ENCODE measurements around the gene GBGT1.

GBGT1 gene

DNA sequence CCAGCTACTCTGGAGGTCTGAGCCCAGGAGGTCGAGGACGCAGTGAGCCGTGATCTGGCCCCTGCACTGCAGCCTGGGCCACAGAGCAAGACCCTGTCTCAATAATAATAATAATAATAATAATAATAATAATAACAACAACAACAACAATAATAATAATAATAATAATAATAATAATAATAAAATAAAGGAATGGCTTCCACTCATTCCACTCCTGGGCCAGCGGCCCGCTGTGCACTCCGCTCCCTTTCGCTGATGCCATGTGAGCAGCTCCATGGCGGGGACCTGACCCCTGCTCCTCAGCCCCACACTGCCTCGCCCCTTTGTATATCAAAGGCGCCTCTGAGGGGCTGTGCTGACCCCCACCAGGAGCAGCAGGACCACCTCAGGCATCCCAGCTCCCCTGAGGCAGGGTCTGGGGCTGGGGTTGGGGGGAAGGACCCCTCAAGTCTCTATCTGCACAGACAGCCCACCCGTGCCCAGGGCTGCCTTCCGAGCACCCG, 20.0 kb downstream of the GBGT1 start:
- DNase-seq (ENCODE audit: low read depth in 3 of 3), result no peak

DNA sequence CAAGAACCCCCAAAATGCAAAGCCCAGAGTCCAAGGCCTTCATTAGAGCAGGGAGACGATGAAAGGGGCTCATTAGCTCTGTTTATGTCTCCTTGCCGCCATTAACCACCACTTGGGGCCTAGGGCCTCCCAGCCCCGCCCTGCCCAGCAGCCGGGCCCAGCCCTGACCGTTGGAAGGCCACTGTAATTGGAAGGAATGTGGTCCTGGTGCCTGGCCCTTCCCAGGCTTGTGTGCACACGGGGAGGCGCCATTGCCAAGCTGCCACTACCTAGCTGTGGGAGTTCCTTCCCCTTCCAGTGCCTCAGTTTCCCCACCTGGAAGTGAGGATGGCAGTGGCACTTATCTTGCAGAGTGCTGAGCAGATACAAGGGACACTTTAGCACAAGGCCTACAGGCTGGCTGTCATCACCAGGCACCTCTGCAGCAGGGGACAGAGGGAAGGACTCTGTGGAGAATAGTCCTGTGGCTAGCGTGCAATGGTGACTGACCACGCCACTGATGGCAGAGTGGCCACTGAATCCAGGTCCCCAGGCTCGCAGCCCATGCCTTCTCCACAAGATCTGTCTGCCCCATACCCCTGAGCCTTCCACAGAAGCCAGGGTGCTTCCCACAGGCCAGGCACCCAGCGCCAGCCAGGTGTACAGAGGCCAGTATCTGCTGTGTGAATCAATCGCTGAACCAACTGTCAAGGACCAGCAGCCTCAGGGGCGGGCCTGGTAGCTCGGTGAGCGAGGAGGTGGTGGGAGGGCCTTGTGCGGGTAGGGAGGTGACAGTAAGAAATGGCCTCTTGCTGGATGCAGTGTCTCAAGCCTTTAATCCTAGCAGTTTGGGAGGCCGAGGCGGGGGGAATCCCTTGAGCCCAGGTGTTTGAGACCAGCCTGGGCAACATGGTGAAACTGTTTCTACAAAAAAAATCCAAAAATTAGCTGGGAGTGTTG, 20.8 kb downstream of the GBGT1 start:
- DNase-seq (ENCODE audit: low read depth in 3 of 3), result no peak

DNA sequence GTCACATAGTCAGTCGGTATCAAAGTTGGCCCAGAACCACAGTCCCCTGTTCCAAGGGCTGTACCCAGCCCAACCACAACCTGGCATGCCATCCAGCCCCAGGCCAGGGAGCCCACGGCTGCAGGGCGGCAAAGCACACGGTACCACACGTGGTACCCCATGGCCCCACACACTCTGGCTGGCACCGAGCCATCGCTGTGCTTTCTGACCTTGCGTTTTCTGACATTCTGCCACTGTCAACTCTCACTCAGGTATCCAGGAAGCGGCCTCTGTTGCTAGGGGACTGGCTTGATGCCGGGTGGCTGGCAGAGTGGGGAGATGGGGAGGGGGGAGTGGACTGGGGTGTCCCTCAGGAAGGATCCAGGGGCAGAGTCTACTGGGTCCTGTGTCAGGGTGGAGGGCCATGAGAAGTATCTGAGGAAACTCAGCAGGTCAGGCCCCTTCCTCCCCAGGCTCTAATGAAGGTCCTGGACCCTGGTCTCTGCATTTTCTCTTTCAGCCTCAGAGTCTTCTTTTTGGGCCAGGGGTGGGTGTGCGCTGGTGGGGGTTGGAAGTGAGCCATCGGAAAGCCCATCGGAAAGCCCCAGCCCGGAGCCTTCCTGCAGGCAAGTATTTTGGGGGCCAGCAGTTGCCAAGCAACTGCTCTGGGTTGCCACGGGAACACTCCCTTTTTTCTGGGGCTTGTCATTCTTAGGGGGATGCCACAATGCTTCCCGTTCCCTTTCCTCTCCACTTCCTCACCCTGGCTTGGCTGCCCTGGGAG, 21.7 kb downstream of the GBGT1 start:
- DNase-seq (ENCODE audit: low read depth in 3 of 3), result no peak

DNA sequence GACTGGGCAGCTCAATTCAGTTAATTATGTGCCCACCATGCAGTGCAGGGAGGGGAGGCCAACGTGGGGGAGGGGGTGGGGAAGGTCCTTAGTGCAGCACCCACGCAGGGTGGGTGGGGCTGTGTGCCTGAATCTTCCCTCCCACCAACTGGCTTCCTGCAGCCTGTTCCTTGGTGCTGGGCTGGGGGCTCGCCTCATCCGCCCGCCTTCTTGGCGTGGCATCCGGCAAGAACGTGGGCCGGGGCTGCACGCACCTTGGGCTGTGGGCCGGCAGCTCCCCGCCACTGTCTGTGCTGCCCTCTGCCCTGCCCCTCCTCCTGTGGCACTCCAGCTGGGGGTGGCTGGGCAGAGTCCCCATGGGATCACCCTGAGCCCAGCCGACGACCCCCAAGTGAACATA, 23.1 kb downstream of the GBGT1 start:
- DNase-seq (ENCODE audit: low read depth in 3 of 3), result no peak

DNA sequence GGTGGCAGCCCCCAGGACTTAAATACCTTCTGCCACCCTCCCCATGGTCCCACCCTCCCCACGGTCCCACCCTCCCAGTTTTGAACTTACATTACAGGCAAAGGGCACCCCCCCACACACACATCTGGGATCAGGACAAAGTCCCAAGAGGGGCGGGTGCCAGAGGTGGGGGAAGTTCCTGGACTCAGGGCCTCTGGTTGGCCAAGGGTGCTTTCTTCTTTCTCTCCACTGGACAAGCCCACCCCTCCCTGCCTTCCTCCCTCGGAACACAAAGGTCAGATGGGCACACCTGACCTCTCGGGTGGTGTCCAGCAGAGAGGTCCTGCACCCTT, 23.6 kb downstream of the GBGT1 start:
- DNase-seq (ENCODE audit: low read depth in 3 of 3), result no peak

DNA sequence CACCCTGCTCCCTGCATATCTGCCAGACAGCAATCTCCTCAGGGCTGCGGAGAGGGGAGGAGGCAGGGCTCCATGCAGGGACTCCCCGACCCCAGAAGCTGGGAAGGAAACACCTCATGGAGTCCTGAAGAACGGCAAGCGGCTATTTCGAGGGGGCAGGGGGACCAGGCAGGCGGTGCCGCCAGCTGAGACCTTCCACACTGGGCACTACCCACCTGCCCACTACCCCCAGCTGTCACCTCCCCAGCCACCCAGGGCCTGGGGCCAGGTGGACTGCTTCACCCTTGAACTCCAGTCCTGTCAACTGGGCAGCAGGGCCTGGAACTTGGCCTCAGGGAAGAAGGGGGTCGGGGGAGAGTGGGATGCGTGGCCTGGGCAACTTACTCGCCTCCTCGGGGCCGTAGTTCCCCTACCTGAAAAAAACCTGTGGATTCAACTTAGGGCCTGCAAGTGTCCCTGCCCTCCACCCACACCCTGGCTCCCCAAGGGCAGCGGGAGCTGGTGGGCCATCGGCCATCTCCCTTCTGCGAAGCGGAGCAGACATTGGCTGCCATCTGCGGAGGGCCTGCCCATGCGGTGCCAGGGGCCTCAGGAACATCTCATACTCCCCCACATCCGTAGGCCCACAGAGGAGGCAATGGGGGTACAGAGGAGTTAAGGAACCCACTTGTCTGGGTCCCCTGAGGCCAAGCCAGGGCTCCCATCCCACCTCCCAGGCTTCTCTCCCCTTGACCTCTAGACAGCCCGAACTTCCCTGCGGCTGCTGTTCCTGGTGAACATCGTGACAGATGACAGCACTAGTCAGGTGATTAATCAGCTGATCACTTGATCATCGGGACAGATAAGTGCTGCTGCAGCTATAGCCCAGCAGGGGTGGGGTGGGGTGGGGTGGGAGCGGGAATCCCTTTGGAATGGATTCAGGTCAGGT, 24.2 kb downstream of the GBGT1 start:
- DNase-seq (ENCODE audit: low read depth in 3 of 3), result no peak

DNA sequence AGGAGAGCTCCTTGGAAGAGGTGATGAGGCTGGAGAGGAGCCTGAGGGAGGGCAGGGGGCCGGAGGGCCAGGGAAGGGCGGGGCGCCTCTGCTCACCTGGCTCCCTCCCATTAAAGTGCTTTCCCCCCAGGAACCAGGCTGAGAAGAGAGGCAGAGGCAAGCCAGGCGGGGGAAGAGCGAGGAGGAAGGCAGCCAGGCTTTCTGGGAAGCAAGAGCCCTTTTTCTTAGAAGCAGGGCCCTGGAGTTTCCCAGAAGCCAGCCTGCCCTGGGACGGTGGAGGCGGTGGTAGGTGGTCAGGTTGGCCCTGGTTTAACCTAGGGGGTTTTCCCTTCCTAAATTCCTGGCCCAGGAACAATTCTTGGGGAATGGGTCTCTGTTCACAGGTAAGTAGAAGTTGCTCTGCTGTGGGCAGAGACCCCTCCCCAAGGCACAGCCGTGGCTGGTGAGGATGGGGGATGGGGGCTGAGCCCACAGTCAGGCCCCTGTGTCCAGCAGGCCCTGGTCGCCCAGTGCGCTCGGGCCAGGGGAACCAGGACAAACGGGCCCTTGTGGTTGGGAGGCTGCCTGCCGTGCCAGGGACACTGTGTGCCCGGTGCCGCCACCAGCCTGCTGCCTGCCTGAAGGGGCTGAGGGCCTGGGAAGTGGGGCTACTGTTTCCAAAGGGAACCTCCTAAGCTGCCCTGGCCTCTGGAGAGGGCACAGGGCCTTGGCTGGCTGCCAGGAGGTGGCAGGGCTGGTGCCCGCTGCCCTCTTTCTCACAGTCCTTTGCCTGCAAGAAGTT, 26.1 kb downstream of the GBGT1 start:
- DNase-seq (ENCODE audit: low read depth in 3 of 3), result no peak

DNA sequence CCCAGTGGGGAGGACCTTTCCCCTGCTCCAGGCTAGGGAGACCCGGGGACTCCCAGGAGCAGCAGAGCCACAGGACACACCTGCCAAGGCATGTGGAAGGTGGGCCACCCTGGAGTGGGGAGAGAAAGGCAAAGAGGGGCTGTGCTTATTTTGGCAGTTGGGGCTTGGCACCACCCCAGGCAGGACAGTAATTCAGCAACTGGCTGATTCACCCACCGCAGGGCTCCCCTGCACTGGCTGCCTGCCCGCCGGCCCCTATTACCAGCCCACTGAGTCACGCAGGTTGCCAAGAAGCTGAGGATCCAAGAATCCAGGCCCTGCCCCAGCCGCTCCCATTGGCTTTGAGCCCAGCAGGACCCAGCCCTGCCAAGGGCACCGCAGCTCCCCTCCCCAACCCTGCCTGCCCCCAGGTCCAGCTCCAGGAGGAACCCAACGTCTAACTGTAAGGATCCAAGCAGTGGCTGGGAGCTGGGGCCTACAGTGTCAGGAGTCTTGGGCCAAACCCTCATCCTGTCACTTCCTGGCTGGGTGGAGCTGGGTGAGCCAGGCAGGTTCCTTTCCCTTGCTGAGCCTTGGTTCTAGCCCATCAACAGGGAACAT, 28.5 kb downstream of the GBGT1 start:
- DNase-seq (ENCODE audit: low read depth in 3 of 3), result peak in 1 of 3 experiments; percentile 60

DNA sequence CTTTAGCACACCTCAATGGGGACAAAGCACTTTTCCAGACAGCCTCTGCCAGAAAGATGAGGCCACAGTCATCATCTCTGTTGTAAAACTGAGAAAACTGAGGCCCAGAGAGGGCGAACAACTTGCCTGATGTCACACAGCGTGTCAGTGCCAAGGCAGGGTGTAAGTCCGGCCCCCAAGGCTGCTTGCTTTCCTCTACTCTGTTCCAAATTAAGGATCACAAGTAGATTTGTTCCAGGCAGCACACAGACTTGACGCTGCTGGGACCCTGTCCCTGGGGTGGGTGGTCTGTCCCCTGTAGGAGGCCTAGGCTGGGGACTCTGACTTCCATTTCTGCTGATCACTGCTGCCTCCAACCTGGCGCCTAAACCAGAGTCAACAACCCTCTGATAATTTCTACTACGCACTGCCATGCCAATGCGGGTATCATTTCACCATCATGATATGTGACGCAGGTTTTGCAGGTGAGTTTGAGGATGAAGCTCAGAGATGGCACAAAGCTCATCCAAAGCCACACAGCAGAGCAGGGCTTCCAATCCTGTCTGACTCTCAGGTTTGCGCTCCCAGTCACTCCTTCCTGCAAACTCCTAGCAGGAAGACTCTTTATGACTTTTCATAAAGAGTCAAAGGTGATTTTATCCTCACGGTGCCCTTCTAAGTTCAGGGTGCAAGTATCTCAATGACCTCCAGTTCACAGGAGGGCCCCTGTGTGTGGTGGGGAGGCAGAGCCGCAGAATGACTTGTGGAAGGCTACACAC, 29.1 kb downstream of the GBGT1 start:
- no peak for DNase-seq (ENCODE audit: low read depth in 3 of 3)

DNA sequence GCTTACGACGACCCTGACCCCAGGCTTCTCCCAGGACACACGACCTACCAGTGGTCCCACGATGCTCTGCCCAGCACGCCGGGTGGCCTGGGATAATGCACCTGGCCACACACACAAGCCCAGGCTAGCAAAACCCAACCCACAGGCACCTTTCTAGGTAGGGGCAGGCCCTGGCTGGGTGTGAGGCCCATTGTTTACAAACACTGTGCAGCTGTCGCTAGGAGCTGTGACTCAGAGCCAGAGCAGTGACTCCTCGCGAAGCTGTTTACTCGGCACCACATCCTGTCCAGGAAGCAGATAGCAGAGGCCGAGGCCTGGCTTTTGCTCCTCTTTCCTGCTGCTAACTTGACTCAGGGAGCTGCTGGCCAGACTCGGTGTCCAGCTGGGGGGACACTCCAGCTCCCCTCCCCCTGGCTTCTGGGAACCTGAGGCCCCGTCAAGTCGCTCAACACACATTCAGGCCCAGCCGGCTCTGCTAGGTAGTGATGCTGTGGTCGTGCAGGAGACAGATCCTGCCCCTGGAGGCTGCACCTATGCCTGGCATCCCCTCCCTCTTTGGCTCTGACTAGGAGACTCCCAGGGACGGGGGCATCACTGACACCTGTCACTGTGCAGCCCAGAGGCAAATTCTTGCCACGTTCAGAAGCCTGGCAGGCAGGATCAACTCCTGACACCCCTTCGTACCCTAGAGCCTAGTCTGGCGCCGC, 29.9 kb downstream of the GBGT1 start:
- peak; percentile 65 to 82 (median 81) for DNase-seq (ENCODE audit: low read depth in 3 of 3)

DNA sequence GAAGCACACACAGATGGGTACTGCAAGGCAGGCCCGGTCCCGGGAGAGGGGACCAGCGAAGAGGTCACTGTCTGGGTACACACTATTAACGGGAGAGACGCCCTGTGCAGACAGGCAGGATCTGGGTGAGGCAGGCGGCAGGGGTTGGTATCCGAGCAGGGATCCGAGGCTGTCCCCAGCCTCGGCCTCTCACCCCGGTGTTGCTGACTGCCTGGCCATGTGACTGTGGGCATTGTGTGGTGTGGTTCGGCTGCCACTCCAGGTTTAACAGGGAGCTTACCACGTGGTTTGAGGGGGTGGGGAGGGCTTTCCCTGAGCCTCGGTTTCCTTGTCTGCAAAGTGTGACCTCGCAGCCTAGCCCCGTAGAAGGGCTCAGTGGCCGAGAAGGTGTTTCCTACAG, 31.5 kb downstream of the GBGT1 start:
- no peak for DNase-seq (ENCODE audit: low read depth in 3 of 3)

DNA sequence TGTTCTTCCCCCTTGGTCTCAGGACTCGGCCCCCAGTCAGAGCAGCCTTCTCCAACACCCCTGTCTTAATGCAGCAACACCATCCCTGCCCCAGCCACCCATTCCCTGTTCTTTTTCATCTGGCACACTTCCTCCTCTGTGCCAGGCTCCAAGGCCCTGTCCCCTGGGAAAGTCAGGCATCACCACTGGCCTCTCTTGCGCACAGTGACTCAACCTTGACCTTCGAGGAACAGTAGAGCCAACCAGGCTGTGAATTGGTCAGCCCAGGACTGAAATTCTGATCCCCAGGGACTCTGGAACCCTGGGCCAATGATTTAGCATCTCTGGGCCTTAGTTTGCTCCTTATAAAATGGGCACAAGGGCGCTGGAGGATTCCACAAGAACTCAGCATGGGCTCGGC, 32.2 kb downstream of the GBGT1 start:
- DNase-seq (ENCODE audit: low read depth in 3 of 3), result no peak

DNA sequence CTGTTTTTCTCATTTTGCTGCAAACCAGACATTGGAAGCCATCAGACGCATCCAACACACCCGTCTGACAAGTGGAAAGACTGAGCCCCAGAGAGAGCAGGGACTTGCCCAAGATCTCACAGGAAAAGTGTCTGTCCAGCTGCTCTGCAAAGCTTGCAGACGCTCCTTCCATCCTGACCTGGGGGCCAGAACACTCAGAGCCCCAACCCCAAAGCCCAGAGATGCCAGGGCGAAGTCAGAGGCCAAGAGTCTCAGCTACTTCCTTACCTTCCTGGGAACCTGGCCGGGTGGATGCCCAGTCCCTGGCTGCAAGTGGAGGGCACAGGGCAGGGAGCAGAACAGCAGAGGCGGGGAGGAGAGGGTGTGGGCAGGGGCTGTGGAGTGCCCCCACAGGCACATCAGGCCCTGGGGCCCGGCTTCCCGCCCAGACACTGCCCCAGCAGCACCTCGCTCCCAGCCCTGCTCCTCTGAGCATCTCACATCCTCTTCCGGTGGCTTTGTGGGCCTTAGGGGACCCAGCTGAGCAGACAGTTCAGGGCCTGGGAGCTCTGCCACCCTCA, 32.9 kb downstream of the GBGT1 start:
- no peak for DNase-seq (ENCODE audit: low read depth in 3 of 3)

DNA sequence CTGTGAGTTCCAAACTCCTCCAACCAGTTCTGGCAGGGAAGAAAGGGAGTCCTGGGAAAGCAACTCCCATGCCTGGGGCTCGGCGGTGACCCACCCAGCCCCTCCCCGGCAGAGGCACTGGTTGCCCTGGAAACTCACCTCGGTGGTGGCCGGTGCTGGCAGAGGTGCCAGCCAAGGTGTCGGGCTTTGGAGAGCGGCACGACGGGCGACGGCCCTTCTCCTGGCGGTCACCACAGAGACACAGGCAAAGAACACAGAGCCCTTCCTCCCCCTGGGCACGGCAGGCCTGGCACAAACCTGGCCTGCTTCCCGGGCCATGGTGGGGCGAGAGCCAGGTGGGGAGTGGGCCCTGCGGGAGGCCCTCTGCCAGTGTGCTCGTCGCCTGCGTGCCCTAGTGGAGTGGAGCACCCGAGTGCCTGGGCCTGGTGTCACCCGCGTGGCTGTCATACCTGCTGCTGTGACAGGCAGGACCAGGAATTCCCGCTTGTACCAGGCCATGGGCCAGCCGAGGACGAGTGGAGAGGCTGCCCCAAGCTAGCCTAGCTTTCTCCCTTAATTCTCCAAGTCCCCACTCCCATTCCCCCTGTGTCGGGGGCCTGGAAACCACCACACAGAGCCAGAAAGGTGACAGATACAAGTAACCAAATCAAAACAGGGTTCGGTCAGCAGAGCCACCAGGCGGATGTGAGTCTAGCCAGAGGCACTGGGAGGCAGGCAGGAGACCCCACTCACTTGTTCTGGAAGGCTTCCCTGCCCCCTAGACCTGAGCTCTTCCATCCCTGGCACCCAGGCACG, 34.5 kb downstream of the GBGT1 start:
- no peak for DNase-seq (ENCODE audit: low read depth in 3 of 3)

DNA sequence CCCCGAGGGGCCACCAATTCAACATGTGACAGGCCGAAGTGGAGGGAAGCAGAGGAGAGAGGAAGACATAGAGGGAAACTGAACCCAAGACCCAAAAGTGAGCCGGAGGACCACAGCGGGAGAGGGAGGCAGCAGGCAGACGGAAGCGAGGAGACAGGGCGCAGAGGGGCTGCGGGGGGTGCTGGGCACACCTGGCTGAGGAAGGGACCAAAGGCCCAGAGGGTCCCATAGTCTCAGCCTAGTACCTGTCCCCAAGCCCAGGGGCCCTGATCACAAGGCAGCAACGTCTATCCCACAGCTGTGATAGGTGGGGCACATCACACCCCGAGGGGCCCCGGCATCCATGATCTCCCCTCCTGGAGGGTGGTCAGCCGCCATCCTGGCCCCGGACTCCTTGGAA, 35.6 kb downstream of the GBGT1 start:
- no peak for DNase-seq (ENCODE audit: low read depth in 3 of 3)

DNA sequence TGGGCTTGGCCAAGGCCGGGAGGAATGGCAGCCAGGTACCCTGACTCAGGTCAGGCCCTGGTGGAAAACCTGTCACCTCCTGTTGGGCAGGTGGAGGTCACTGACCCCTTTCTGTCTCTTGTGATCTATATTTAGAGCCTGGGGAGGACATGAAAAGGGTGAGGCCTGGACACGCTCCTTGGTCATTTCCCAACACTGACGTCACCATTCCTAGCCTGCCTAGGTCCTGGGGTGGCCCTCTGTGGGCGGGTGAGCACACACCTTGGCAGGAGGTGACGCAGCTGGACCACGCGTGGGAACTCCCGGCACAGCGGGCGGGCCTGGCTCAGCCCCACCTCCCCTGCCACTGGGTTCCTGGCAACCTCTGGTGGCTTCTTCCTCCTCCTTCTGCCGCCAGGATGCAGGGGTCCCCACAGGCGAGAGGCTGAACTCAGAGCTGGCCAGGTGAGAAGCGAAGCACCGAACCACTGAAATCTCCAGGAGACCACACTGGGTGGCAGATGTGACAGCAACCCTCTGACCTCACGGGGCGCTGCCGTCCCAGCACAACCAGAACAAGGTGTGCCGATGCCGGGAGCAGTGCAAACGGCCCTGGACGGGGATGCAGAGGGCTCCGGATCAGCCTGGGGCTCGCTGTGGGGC, 36.3 kb downstream of the GBGT1 start:
- DNase-seq (ENCODE audit: low read depth in 3 of 3), result no peak

DNA sequence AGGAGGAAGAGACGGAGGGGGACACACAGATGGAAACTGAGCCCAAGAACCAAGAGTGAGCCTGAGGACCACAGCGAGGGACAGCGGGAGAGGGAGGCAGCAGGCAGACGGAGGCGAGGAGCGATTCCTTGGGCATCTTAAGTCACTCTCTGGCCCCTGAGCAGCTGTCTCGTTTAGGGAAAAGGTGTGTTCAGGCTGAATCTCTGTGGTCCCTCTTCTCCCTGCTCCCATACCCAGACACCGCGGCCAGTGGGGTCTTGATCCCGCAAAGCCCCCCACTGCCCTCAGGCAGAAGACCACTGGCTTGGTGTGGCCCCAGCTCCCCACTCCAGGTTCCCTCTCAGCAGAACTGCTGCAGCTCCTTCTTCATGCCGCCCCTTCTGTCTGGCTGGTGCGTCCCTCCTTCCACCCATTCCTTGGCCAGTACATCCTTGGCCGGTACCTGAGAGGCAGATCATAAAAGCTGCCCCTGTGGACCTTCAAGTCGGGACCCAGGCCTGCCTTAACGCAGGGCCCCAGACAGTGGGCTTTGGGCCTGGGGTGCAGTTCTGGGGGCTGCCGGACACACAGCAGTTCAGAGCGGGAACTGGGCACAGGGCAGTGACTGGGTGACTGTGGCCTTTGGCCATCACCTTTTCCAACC, 36.9 kb downstream of the GBGT1 start:
- no peak for DNase-seq (ENCODE audit: low read depth in 3 of 3)
